Ramos (cell line): Measurements from ENCODE around the gene FREM2.

Experiments
- in situ Hi-C: fragments of 300-500 bp; cut with MboI; formaldehyde crosslinking; loops from one replicate; pipeline ENCODE4 v1.14.3; 2022; ENCODE audit warnings: low sequenced_read_pairs; ENCODE audit not compliant: unreplicated experiment

FREM2 gene, protein sequence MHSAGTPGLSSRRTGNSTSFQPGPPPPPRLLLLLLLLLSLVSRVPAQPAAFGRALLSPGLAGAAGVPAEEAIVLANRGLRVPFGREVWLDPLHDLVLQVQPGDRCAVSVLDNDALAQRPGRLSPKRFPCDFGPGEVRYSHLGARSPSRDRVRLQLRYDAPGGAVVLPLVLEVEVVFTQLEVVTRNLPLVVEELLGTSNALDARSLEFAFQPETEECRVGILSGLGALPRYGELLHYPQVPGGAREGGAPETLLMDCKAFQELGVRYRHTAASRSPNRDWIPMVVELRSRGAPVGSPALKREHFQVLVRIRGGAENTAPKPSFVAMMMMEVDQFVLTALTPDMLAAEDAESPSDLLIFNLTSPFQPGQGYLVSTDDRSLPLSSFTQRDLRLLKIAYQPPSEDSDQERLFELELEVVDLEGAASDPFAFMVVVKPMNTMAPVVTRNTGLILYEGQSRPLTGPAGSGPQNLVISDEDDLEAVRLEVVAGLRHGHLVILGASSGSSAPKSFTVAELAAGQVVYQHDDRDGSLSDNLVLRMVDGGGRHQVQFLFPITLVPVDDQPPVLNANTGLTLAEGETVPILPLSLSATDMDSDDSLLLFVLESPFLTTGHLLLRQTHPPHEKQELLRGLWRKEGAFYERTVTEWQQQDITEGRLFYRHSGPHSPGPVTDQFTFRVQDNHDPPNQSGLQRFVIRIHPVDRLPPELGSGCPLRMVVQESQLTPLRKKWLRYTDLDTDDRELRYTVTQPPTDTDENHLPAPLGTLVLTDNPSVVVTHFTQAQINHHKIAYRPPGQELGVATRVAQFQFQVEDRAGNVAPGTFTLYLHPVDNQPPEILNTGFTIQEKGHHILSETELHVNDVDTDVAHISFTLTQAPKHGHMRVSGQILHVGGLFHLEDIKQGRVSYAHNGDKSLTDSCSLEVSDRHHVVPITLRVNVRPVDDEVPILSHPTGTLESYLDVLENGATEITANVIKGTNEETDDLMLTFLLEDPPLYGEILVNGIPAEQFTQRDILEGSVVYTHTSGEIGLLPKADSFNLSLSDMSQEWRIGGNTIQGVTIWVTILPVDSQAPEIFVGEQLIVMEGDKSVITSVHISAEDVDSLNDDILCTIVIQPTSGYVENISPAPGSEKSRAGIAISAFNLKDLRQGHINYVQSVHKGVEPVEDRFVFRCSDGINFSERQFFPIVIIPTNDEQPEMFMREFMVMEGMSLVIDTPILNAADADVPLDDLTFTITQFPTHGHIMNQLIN (N-terminal part only)

DNA sequence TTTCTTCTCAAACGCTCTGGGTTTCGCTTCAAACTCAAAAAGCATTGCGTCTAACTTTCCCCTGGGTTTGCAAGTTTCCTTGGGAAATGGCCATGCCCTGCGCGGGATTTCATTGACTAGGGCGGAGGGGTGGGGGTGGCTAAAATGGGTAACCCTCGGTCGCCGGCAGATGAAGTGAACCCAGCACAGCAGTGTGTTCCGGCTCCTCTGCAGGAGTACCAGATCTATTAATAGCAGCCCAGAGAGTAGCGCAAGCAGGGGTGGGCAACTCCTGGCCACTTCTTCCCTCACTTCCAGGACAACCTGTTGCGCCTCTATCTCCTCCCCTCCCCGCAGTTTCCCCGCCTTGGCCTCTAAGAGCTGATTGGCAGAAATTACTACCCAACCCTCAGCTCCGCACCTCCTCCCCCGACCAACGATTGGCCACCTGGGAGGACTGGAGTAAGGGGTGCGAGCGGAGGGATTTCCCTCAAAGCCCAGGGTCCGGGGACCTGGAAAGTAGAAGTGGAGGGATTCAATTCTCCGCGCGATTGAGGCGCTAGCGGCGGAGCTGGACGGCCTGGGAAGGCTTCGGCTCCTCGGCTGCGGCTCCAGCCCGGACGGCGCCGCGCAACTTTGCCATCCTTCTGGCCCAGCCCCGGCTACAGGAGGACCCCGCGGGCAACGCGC, at the start of gene FREM2:
Gene FREM2 (plus strand): TSS at position 501 of the 669 bp plus-strand sequence. CDS start 268 bp downstream, outside the sequence.
- in situ Hi-C loops, result no loop called here

DNA sequence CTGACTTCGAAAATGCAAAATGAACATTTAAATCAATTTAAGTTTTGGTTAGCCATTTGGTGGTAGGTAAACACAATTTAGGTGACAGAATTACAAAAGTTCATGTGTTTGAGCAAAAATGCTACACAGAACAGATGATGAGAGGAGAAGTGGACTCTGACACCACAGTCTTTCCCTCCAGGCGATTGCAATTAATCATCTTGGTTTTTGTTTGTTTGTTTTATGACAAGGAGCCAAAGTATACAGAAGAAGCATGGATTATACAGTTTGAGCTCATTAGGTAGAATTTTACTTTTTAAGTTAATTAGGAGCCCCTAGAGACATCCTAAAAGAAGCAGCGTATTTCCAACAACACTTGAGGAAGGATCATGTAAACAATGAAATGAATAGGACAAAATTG, 49.3 kb upstream of the FREM2 start:
- in situ Hi-C loops, result no loop called here

DNA sequence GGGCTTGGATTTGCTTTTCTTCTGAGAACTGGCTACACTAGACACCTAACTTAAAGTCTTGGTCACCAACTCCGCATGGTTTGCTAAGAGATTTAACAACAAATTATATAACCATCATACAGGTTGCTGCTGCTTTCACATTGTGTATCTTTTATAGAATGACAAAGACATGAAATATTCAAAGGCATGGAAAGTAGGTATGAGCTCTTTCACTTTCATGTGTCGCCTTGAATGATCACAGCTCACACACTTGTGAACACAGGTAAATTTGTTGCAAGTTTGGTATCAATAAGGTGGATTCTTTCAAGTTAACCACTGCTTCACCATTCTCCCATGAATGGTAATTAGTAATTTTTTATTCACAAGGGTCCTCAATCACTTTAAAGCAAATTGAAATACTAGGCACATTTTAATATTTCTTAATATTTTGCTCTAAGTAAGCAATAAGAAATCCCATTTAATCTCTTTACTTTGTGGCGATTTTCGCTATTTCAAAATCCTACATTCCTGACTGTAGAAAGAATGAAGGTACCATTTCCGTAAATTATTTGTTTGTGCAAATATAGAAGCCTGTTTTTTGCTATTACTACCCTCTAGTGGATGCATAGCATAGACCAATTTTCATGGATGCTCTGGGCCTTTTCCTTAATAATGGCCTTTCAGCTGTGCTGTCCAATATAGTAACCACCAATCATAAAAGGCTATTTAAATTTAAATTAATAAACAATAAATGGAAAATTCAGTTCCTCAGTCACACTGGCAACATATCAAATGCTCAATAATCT, 45.5 kb upstream of the FREM2 start:
- in situ Hi-C loops, result no loop called here

DNA sequence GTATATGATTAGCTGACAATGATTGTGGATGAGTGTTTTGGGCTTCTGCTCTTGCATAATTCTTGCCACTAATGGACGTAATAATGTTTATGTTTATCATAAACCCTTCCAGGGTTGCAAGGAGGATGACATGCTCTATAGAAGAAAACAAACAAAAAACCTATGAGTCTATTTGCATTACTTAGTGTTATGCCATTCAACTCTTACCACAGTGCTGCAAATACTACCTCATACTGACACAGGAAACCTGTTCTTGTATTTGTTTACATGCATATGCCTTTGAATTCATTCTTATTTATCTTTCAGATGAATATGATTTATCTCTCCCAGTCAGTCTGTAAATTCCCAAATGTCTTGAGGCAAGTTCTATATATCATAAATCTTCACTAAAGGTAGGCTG, 39.6 kb upstream of the FREM2 start:
- in situ Hi-C loops, result no loop called here

DNA sequence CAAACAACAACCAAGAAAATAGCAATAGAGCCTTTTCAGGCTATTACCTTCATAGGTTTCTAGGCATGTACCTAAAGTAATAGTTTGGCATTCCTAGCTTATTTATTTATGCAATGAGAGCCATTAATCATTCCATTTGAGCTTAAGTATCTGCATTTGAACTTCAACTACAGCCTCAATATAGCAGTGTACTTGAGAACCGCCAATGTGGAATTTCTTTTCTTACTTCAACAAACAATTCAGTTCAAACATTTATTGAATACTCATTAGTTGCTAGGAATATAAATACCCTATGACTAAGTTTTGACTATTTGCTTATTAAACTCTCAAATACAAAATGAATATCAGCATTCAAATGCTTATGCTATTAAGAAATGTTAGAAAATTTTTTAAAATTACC, 38.0 kb upstream of the FREM2 start:
- in situ Hi-C loops, result no loop called here

DNA sequence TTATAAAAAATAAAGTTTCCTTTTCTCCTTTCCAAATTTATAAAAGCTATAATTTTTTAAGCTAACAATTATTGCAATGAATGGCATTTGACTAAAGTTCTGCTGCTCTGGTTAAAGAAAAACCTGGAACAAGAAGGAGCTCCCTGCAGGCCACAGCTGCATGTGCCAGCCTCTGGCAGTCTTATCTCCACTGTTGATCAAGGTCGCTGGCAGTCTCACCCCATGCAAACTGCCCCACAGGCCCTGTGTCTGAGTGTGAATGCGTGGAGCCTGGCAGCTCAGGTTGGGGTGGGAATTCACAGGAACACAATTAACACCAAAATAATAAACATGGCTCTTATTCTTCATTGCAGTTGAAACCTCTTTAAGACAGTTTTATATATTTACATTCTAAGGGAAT, 30.2 kb upstream of the FREM2 start:
- in situ Hi-C loops, result no loop called here

DNA sequence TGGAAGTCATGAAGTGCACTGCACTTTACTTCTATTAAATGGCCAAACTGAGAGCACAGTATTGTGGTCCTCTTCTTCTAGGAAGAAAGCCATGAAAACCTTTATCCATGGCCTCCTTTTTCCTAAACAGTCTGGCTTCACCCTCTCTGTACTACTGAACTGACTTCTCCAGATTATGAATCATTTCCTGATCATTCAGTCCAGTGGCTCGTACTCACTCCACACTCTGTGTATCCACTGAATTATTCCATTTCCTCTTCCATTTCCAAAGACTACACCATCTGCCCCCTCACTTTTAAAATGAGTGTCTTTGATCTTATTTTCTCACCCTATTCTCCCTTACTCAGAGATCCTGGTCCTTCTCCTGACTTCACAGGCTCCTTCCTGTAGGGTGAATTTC, 29.7 kb upstream of the FREM2 start:
- in situ Hi-C loops, result no loop called here

DNA sequence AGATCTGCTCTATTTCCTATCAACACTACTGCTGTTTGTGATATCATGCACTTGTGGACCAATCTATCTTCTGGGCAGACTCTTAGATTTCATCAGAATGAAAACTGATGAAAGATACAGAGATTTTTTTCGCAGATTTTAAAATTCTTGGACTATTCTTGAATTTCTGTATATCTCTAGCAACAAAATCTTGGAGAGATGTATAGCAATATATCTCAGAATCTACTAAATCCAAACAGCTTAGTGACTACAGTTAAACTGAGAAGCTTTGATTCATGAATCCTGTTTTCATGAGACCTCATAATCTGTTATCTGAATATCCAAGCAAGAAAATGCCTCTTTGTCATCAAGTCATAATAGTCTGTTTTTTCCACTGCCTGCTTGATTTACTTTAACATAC, 28.0 kb upstream of the FREM2 start:
- in situ Hi-C loops, result no loop called here

DNA sequence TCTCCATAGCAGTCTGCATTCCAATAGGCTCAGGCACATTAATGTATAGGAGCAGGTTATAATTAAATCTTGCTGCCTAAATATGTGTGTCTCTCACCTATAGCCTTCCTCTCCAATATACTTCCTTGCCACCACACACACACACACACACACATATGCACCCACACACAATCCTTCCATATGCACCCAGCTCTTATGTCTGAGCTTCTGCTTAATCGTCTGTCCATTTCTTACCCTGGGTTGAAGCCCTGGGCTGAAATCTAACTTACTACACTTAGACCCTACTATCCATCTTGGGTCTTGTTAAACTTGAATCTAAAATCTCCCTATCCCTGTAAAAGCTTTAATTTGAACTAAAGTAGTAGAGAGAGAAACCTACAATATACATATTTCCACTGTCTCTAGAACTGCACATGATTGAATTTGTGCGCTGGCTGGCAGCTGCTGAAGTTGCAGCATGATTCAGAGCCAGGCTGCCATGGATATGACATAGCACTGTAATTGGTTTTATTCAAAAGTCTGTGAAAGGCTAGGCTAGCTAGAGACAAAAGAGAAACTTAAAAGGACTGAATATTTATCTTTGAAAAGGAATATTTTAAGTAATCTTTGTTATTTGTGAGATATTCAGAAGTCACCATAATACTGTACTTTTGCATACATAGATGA, 25.7 kb upstream of the FREM2 start:
- in situ Hi-C loops, result no loop called here

DNA sequence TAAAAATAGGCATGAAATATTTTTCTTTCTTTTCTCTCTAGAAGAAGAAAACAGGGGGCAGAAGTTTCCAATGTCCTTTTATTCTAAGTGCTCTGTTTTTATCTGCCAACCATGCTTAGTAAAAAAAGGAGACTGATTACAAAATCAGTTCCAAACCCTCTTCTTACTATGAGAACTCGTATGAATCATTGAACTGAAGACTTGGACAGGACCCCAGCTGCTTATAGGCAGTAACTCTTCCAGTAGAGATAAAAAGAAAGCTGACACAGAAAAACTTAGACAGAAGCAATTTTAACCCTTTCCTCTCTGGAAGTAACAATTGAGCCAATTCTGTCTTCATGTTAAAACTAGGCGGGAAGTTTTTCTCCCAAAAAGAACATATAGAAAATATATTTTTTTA, 24.5 kb upstream of the FREM2 start:
- in situ Hi-C loops, result no loop called here

DNA sequence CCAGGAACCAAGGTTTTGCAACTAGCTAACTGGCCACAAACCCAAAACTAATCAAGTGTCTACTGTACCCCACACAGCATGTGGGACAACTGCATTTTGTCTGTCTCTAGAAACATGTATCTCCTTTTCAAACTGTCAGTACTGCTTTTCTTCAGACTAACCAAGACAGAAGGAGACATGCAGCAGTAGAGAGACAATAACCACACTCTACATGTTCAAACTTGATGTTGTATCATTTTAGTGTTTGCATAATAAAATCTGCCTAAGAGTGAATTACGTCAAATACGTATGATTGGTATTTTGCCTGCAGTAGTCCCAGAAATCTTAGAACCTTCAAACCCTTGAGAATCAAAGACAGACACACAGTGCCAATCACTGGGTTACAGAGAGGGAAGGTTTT, 22.0 kb upstream of the FREM2 start:
- in situ Hi-C loops, result no loop called here

DNA sequence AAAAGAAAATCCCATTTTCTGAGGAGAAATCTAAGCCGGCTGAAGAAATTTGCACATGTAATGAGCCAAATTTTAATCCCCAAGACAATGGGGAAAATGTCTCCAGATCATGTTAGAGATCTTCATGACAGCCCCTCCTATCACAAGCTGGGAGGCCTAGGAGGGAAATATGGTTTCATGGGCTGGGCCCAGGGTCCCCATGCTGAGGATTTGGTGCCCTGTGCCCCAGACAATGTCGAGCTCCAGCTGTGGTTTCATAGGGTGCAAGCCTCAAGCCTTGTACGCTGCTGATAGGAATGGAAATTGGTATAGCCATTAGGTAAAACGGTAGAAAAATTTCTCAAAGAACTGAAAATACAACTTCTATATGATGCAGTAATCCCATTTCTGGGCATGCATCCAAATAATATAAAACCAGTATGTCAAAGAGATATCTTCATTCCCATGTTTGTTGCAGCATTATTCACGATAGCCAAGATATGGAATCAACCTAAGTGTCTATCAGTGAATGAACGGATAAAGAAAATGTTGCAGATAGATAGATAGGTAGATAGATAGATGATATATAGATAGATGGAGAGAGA, 19.3 kb upstream of the FREM2 start:
- in situ Hi-C loops, result no loop called here

DNA sequence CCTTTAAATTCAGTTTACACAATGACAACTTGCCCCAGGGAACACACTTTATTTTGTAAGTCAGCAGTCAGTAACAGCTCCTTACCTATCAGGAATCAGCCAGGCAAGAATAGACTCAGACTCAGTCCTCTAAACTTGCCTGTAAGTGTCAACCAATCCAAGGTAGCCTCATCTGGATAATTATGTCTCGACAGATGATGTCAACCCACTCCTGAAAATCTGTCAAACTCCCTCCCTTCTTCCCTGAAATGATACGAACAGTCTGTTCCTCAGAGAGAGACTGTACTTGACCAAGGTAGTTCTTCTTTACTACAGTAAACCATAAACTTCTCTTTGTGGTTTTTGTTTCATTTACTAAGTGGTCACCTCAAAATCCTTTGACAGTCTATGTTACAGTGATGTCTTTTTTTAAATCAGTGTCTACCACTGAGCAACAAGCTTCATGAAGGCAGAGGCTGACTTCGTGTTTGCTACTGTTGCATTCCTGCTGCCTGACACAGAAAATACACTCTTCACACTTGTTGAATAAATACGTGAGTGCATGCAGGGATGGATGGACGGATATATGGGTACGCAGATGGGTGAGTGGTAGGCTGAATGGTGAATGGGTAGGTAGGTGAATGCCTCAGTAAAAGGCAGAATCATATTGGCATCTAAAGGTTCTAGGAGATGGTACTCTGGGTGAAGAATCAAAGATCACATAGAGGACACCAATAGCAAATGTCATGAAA, 17.5 kb upstream of the FREM2 start:
- in situ Hi-C loops, result no loop called here

DNA sequence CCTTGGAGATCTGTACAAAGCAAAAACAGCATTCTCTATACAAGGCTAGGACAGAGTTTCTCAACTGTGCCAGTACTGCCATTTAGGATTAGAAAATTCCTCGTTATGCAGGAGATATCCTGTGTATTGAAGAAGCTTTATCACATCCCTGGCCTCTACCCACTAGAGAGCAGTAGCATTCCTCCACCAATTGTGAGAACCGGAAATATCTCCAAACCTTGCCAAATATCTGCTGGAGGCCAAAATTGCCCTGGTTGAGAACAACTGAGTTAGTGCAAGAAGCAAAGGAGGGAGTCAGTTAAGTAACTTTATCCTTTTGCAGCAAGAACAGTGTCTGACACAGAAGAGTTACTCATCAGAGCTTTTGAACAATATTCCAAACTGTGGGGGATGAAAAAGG, 16.2 kb upstream of the FREM2 start:
- in situ Hi-C loops, result no loop called here

DNA sequence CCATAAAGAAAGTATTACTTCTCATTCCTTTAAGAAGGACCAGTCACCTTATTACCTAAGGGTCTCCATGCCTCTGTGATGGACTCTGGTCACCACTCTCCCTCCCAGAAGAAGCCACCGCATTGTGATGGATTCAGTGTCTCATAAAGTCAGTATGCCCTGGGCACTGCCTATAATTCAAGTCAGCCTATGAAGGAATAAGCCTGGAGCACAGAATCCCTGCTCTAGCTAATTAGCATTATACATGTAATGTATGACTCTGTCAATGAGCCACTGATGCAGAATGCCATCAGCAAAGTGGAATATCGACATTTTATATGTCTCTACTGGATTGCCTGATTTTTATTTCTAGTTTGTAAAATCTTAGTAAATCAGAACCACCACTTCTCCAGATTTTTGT, 14.9 kb upstream of the FREM2 start:
- in situ Hi-C loops, result no loop called here

DNA sequence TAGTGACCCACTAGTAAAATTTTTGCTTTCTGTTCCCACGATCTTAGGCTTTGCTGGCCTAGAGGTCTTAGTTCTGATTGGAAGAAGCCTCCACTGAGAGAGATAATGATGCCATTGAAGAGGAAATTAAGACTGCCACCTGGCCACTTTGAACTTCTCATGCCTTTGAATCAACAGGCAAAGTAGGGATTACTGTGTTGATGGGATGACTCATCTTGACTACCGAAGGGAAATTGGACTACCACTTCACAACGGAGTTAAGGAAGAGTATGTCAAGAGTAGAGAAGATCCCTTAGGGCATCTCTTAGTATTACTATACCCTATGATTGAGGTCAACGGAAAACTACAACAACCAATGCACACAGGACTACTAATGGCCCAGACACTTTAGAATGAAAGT, 12.7 kb upstream of the FREM2 start:
- in situ Hi-C loops, result no loop called here

DNA sequence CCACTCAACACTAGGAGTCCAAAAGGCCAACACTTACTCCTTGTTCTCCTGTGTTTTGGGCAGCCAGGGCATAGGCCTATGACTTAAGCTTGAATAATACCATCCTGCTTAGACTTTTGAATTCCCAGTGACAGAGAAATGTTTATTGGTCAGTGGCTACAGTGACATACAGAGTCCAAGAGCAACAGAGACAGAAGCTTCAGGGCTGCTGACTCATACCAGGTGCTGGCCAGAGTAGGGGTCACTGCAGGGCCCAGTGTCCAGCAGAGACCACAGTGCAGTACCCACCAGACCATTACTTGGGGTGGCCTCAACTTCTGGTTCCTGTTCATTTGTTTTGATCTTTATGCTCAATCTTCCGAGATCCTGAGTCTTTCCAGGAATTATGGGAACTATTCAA, 6.0 kb upstream of the FREM2 start:
- in situ Hi-C loops, result no loop called here

DNA sequence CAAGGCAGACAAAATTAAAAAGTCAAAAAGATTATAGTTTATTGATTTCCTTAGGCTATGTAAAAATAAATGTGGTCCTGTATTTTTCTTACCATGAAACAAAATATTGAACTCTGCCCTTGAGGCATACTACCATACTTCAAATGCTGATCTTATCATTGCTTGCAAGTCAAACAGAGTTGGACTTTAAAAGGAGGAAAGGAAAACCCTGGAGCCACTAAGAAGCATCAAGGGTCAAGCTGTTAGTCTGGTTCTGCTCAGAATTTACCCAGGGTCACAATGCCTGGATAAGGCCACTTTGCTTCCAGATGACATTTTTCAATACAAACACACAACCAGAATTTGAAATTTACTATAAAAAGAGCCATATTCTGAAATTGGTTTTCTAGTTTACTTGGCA, 2.2 kb upstream of the FREM2 start:
- in situ Hi-C loops, result no loop called here
